G401.6 (cell line): ENCODE results near the gene ARNT2.
"Not testable (repeated sequence)": the region's sequence is repeated elsewhere in the genome, so short reads cannot be mapped to it uniquely, and the experiment has no call there.

Experiments used
- FAIRE-seq: peaks from 2 replicates; lab custom pipeline; 2012; peaks lifted over from hg19 to GRCh38; lab: Jason Lieb, UNC

The ARNT2 gene

DNA sequence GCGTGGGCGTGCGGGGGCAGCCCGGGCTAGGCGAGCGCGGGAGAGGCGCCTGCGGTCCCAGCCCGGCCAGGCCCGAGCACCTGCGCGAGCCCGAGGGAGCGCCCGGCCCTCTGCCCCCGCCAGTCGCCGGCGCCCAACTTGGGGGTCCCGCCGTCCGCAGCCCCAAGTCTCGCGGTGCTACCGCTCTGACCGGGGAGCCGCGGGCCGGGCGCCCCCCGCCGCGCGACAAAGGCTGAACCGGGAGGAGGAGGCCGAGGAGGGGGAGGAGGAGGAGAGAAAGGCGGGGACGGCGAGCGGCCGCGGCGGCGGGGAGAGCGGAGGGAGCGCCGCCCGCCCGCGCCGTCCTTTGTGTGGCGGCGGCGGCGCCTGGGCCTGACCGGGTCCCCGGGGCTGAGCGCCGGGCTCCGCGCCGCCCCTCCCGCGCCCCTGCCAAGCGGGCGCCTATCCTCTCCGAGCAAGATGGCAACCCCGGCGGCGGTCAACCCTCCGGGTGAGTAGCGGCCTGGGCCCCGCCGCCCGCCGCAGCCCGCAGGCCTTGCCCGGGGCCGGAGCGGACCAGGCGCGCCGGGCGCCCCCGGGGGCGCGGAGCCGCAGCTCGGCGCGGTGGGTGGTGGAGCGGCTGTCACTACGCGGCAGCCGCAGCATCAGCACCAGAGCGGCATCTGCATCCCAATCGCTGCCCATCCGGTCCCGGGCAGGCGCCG is at the start of gene ARNT2:
TSS of gene ARNT2 (plus strand) at position 326 of the 704 bp plus-strand sequence. CDS start at position 460, 134 bp downstream.
- no peak for FAIRE-seq

DNA sequence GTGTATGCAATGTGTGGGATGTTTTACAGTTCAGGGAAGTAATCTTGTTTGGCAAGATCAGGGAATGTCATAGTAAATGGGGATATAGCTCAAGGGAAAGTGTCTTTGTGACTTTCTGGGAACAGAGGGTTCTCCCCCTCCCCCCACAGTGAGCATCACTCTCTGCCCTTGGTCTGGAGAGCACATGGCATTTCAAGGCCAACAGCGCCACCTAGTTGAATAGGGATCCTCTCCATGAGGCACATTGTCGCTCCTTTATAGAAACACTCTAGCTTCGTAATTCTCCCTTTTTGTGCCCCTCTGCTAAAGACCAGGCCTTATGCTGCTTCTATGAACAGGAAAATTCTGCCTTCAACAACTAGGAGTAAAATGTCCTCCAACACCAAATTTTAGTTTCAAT is 37.1 kb upstream of the ARNT2 start:
- no peak for FAIRE-seq

- no peak for FAIRE-seq
Observed at GRCh38 chr15:80367661-80368060, 36.5 kb upstream of the ARNT2 start.

- FAIRE-seq, result no peak
Observed at GRCh38 chr15:80371924-80372323, 32.3 kb upstream of the ARNT2 start.

- no peak for FAIRE-seq
Observed at GRCh38 chr15:80374441-80374840, 29.7 kb upstream of the ARNT2 start.

DNA sequence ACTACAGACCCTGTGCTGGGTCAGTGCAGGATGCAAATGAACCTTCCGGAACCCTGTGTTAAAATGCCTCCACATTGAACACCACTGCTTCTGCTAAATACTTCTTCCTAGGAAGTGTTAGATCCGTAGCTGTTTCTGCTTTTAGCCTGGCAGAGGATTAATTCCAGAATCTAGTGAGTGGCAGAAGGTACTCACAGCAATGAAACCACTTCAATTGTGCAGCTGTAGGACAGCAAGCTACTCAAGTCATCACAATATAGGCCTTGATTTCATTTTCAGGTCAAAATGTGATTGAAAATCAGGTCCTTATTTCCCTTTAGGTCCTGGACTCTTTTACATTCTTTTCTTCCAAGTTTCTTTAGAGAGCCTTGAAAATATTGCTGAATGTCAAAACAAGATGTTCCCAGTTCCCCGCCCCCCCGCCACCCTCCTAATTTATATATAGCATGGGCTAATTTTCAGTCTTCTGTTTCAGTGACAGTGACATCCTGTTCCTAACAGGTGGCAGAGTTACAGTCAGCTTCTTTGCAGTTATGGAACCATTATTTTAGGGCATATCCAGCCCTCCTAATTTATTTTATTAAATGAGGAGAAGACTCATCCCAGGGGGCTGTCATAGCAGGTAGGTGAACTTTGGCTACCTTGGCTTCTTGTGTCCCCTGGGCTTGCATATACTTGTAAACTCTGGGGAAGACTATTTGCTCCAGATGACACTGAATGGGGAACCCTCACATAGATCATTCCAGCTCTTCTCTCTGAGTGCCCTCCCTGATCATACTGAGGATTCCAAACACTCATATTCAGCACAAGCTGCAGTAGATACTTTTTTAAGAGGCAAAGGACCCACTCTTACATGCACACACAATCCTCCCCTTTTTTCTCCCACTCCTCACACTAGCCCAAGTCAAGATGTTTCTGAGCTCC is 28.0 kb upstream of the ARNT2 start:
- FAIRE-seq, result no peak

DNA sequence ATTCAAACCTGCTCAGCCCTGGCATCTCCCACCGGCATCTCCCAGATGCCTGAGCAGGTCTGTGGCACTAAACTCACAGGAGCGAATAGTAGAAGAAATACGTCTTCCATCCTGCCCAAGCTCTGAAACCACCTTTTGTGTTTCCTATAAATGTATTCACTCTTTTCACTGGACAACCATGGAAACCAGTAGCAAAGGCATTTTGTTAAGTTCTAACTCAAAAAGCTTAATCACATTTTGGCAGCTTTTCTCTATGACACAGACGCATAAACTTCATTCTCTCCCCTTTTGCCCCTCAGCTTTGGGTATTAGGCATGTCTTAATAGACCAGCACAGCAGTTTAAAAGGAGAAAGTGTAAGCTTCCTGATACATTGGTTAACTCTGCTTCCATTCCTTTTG is 24.5 kb upstream of the ARNT2 start:
- FAIRE-seq, result no peak

GRCh38 chr15:80380154-80380553 is 24.0 kb upstream of the ARNT2 start:
- no peak for FAIRE-seq

DNA sequence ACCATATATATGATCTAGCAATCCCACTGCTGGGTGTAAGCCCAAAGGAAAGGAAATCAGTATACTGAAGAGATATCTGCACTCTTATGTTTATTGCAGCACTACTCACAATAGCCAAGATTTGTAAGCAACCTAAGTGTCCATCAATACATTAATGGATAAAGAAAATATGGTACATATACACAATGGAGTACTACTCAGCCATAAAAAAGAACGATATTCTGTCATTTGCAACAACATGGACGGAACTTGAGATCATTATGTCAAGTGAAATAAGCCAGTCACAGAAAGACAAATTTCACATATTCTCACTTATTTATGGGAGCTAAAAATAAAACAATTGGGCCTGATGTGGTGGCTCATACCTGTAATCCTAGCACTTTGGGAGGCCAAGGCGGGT is 21.9 kb upstream of the ARNT2 start:
- FAIRE-seq, result no peak

DNA sequence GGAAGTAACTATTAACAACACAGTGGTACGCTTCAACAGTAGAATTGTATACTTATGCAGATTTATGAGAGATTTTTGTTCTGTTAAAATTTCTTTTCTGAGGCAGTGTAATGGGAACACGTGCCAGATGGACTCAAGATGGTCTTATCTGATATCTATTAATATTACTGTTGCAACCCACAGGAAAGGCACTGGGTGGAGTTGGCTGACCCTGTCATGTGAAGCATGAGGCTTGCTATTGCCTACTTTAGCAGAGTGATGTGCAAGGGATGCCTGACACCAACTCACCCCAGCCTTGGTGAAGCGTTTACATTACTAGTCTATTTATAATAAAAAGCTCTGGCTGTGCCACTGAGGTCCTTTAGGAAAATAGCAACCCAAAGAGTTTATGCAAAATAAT is 19.8 kb upstream of the ARNT2 start:
- no peak for FAIRE-seq

DNA sequence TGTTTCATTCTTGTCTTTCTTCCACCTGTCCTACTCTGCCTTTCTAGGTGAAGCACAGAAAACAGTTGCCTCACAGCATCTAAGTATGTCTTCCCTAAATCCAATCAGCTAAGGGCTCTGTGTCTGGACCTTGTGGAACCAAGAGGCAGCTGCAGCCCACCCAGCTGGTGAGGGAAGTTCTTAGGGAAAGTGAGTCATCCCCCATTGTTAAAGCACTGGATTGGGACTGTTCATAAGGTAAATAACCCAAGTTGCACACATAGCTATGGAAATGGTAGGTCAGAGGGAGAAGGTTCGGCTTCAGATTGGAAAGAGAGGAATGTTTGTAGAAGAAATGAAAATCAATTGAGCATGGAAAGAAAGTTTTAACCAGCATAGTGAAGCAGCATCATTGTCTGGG is 18.0 kb upstream of the ARNT2 start:
- FAIRE-seq, result no peak

GRCh38 chr15:80388326-80388725 is 15.9 kb upstream of the ARNT2 start:
- no peak for FAIRE-seq

GRCh38 chr15:80389370-80389769 is 14.8 kb upstream of the ARNT2 start:
- no peak for FAIRE-seq

GRCh38 chr15:80390942-80391341 is 13.2 kb upstream of the ARNT2 start:
- not testable (repeated sequence) for FAIRE-seq

- FAIRE-seq, result no peak
Observed at GRCh38 chr15:80395616-80396015, 8.6 kb upstream of the ARNT2 start.

DNA sequence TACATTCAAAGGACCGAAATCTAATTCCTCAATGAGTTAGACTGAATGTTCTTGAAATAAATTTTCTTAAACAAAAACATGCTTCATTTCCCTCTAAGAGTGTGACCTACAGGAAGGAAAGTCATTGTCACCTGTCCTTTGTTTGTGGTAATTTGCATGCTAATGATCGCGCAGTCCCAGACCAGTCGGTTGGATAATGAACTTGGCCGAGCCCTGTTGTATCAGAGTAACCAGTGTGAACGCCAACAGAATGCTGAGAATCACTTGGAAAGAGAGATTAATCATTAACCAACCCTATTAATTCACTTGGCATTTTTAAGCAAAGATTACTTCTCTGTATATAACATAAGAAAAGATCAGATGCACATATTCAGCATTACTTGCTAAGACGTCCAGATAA is 8.1 kb upstream of the ARNT2 start:
- FAIRE-seq, result no peak

DNA sequence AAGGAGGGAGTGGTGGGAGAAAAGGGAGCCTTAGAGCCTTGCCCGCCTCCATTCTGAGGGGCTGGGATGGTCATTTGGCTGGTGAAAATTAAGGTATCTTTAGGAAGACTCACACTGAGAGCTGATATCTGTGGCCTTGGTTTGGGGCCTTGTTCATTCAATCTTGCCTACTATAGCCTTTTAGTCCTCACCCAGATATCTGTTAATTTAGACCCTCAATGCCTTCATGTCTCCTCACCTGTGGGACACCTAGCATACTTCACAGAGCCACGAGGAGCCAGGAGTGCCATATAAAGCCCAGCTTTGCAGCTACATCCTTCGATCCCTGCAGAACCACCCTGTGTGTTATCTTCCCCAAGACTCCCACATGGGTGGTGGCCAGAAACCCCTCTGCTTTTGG is 4.7 kb upstream of the ARNT2 start:
- FAIRE-seq, result no peak

GRCh38 chr15:80401456-80401855 is 2.7 kb upstream of the ARNT2 start:
- FAIRE-seq, result no peak

- FAIRE-seq, result no peak
Observed at GRCh38 chr15:80402339-80402738, 1.8 kb upstream of the ARNT2 start.

DNA sequence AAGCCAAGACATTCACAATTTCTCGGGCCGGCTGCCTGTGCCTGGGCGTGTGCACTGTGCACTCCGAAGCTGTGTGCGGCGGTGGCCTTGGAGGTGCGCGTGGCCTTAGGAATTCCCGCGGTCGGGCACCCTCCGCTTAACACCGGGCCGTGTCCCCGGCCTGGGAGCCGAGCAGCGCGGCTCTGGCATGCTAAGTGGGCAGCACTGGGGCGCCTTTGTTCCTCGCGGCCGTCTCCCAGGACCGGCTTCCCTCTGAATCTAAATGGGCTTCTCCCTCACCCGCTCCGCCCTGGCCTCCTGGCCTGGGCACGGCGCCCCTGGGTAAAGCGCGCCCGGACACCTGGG is 498 bp upstream of the ARNT2 start:
- FAIRE-seq, result no peak

DNA sequence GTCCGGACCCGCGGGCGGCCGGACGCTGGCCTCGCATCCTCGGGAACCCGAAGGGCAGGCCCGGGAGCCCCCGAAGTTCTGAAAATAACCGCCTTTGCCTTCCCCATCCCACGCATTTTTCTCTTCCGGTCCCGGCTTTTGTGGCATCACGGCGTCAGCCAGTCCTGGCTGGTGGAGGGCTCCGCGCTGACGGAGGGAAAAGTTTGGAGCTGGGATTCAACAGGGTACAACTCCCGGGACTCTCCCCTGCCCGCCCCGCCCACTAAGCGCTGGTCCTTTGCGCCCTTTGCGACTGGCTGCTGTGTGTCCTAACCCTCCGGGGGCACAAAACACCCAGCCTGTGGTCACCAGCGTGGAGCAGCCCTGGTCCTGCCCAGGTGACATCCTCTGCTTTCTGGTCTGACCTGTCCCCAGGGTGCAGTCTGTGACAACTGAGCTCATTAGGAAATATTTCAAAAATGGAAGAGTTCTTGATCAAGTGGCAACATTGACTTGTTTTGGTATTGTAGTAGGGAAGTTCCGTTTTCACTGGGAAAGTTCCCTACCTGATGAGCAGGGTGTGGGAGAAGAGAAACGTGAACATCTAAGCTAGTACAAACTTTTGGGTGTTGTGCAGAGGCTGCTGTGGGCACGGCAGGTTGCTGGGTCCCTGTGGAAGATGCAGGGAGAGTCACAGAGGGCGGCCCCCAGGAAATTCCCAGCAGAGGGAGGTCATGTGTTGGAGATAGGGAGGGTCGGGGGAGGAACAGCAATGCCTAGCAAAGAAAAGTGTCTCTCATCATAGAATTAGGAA is 775 bp downstream of the ARNT2 start:
- FAIRE-seq, result no peak

DNA sequence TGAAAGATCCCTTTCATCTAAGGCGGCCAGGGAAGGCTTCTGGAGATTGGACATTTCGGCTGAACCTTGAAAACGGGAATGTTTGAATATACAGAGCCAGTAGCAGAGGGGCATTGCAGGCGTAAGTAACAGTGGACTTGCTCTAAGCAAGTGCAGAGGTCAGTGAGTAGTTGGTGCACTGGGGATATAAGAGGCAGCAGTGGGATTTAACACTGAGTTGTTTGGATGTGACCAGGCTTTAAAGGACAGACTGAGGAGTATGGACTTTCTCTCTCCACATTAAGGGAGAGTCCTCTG is 1.3 kb downstream of the ARNT2 start:
- FAIRE-seq, result no peak

GRCh38 chr15:80405970-80406369 is 1.8 kb downstream of the ARNT2 start:
- FAIRE-seq, result no peak
